Endothelial cell of umbilical vein (primary cell): ENCODE data around the gene LMNA. TPM values are rescaled to one million over a fixed set of nuclear protein-coding genes. Genes with fewer than 3 reads are reported as not detected.

Experiments used
- BruUV-seq: library from RNA; stranded (reverse); fragments of 400-500 nt; replicated peaks from 2 replicates; lab custom pipeline; 2021; lab: Mats Ljungman, UMichigan
- CTCF ChIA-PET: fragments of 300-600, 350-600 bp; sonication (Branson Sonifier 250); formaldehyde crosslinking; loops from one replicate; lab custom pipeline; 2021; ENCODE audit warnings: antibody characterized with exemption, inconsistent platforms; lab: Charles Lee
- POLR2A ChIA-PET: fragments of 300-600, 350-600 bp; sonication (Branson Sonifier 250); formaldehyde crosslinking; loops from one replicate; lab custom pipeline; 2021; ENCODE audit warnings: antibody characterized with exemption, inconsistent platforms; lab: Charles Lee
- DNase-seq: peaks from one replicate; pipeline ENCODE4 v3.0.0-alpha.2; 2011; ENCODE audit warnings: low read depth, low spot score
- FAIRE-seq: peaks from 2 replicates; lab custom pipeline; 2011; peaks lifted over from hg19 to GRCh38; lab: Jason Lieb, UNC
- H2AFZ ChIP-seq: 2 replicates; pipeline ENCODE4 v1.6.0; 2012; ENCODE audit warnings: low read depth, low read length, control low read depth, inconsistent platforms
- H3K27ac ChIP-seq: 2 replicates; pipeline ENCODE4 v1.5.1; 2011; ENCODE audit warnings: low read depth, mild to moderate bottlenecking, control low read depth, low read length, moderate library complexity; ENCODE audit not compliant: insufficient read depth
- H3K27me3 ChIP-seq, 2 experiments: 2 replicates each; pipeline versions ENCODE4 v1.6.0 to v1.6.1; 2011; ENCODE audit warnings: low read length in 2 of 2, mixed read lengths in 1 of 2; ENCODE audit not compliant: control insufficient read depth in 2 of 2, insufficient read depth in 2 of 2
- H3K36me3 ChIP-seq, 2 experiments: 2 replicates in 1 of 2; 3 replicates in 1 of 2; pipeline ENCODE4 v1.5.1; 2011; ENCODE audit warnings: low read length in 2 of 2, mild to moderate bottlenecking in 1 of 2, moderate library complexity in 1 of 2; ENCODE audit not compliant: control insufficient read depth in 2 of 2, insufficient read depth in 2 of 2; ENCODE audit errors: extremely low read depth in 1 of 2
- H3K4me1 ChIP-seq: 3 replicates; pipeline ENCODE4 v1.5.1; 2011; ENCODE audit warnings: mild to moderate bottlenecking, low read length; ENCODE audit not compliant: control insufficient read depth, insufficient read depth; ENCODE audit errors: extremely low read depth
- H3K4me2 ChIP-seq: 2 replicates; pipeline ENCODE4 v1.6.1; 2011; ENCODE audit warnings: low read length, control low read depth, mixed read lengths; ENCODE audit not compliant: insufficient read depth
- H3K4me3 ChIP-seq, 3 experiments: fragments of 200-600 bp in 1 of 3; sonication (generic), shearing (Covaris generic) in 1 of 3; replicated peaks in 1 of 3; 2 replicates each; pipeline ENCODE4 v1.5.1; 2011 to 2016; ENCODE audit warnings: control low read depth in 3 of 3, low read length in 3 of 3, mild to moderate bottlenecking in 2 of 3, inconsistent platforms in 1 of 3, low read depth in 1 of 3, moderate library complexity in 1 of 3; ENCODE audit not compliant: insufficient read depth in 1 of 3
- H3K79me2 ChIP-seq: 2 replicates; pipeline ENCODE4 v1.6.0; 2012; ENCODE audit warnings: low read length, inconsistent platforms; ENCODE audit not compliant: control insufficient read depth, insufficient read depth
- H3K9ac ChIP-seq: replicated peaks from 2 replicates; pipeline ENCODE3; 2011; ENCODE audit warnings: low read length, control low read depth; ENCODE audit not compliant: insufficient read depth; ENCODE audit errors: extremely low read depth
- H3K9me1 ChIP-seq: replicated peaks from 3 replicates; pipeline ENCODE4 v1.6.0; 2011; ENCODE audit warnings: mild to moderate bottlenecking, low read length; ENCODE audit not compliant: control insufficient read depth, insufficient read depth; ENCODE audit errors: extremely low read depth
- H3K9me3 ChIP-seq: replicated peaks from 2 replicates; pipeline ENCODE4 v1.5.1; 2012; ENCODE audit warnings: low read length, inconsistent platforms; ENCODE audit not compliant: control insufficient read depth, insufficient read depth
- H4K20me1 ChIP-seq: replicated peaks from 2 replicates; pipeline ENCODE3; 2011; ENCODE audit warnings: mild to moderate bottlenecking, low read length; ENCODE audit not compliant: control insufficient read depth, insufficient read depth; ENCODE audit errors: extremely low read depth
- EZH2 ChIP-seq: IDR thresholded peaks from 2 replicates; pipeline ENCODE4 v1.6.1; 2012; ENCODE audit warnings: borderline replicate concordance, low read depth, mild to moderate bottlenecking, moderate library complexity, low read length, inconsistent platforms; ENCODE audit not compliant: severe bottlenecking
- FOS ChIP-seq: IDR thresholded peaks from 2 replicates; pipeline ENCODE4 v1.6.1; 2011; ENCODE audit warnings: mild to moderate bottlenecking, low read length, moderate library complexity, borderline replicate concordance; ENCODE audit not compliant: insufficient read depth
- GATA2 ChIP-seq: IDR thresholded peaks from 2 replicates; pipeline ENCODE4 v1.7.0; 2011; ENCODE audit warnings: low read depth, mild to moderate bottlenecking, moderate library complexity, mixed read lengths, low read length; ENCODE audit not compliant: insufficient read length, insufficient read depth
- JUN ChIP-seq: IDR thresholded peaks from 2 replicates; pipeline ENCODE4 v1.6.1; 2011; ENCODE audit warnings: borderline replicate concordance, low read depth; ENCODE audit not compliant: insufficient read length, insufficient read depth
- POLR2AphosphoS5 ChIP-seq: IDR thresholded peaks from 2 replicates; pipeline ENCODE4 v1.6.1; 2012; ENCODE audit warnings: low read depth, mild to moderate bottlenecking, control low read depth, low read length, moderate library complexity; ENCODE audit not compliant: insufficient read depth
- dilution Hi-C: fragments of 300-500 bp; cut with MboI; formaldehyde crosslinking; loops from one replicate; pipeline ENCODE4 v1.15.0; 2019; ENCODE audit warnings: low sequenced_read_pairs; ENCODE audit not compliant: extremely low pct_ligation_motif_present
- intact Hi-C: fragments of 100-400 bp; cut with micrococcal nuclease; formaldehyde crosslinking; loops from one replicate; pipeline ENCODE4 v1.10.0; 2022
- polyA plus RNA-seq, 4 experiments: library from polyadenylated mRNA; depleted of rRNA in 3 of 4; stranded (reverse) in 3 of 4; unstranded in 1 of 4; fragments of >200 nt; gene quantifications; 2 replicates each; pipeline versions ENCODE4 v1.2.1 to v1.2.3, GENCODE V29; 2011 to 2012; ENCODE audit warnings: missing spikeins in 1 of 4
- total RNA-seq: library from RNA; stranded (reverse); gene quantifications from 2 replicates; pipeline ENCODE4 v1.2.3, GENCODE V29; 2021
- TF ChIP-seq, protein P1 (sequence below): IDR thresholded peaks from 2 replicates; pipeline ENCODE4 v1.6.1; 2011; ENCODE audit not compliant: insufficient read depth, insufficient read length

Gene LMNA
- total and polyA plus RNA-seq, 2 donors (not counting 3 experiments of a cell fraction or from before 2014, with no cell fraction given) = 371 to 742 TPM

DNA sequence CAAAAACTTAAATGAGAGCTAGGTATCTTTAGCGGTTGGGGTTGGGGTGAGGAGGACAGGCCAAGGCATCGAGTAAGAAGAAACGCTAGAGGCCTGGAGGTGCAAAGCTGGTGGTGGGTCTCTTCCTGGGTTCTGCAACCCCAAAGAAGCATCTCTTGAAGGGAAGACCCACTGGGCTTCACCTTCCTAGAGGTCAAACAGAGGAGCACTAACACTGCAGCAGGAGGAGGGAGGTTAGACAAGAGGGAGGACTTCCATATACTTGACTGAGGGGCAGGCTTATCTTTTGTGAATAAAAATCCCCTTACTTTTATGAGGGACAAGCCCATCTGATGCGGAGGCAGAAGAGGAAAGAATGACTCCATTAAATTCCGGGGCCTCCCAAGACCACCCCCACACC, 34.7 kb upstream of the LMNA start:
- dilution Hi-C loops (no loop called here), intact Hi-C loops (loop anchor here (10.0 kb wide), 1 partner anchor 255 kb away; the partner anchor contains the start of genes CCT3 and TSACC)
- POLR2A ChIA-PET = no interaction called here
- Histone ChIP-seq H3K4me3 (peak overlapping the region in 2 of 3 experiments; percentile 88 to 97), H2AFZ (no peak overlapping the region), H3K4me1 (peaks cover 18% of the 10 kb centered on the region), H3K27me3 (no peaks in the 10 kb centered on the region), H3K9ac (peak overlapping the region; percentile 70), H4K20me1 (no peaks in the 10 kb centered on the region), H3K27ac (no peak overlapping the region), H3K79me2 (peaks cover 46% of the 10 kb centered on the region), H3K4me2 (peak overlapping the region; percentile 76), H3K36me3 (peaks cover 8 to 29% of the 10 kb centered on the region in 2 experiments), H3K9me3 (no peaks in the 10 kb centered on the region), H3K9me1 (no peaks in the 10 kb centered on the region)
- CTCF ChIA-PET = interaction anchor here (1.0 to 2.5 kb wide), 2 partner anchors 13 to 17 kb away, joined by 3 to 9 read pairs; no protein-coding TSS in a partner anchor
- TF ChIP-seq, protein P1, sequence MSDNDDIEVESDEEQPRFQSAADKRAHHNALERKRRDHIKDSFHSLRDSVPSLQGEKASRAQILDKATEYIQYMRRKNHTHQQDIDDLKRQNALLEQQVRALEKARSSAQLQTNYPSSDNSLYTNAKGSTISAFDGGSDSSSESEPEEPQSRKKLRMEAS = no peak
- TF ChIP-seq EZH2 (no peak), POLR2AphosphoS5 (no peak), GATA2 (no peak)
- DNase-seq (no peak), FAIRE-seq (no peak)
- no TSS peak for BruUV-seq

DNA sequence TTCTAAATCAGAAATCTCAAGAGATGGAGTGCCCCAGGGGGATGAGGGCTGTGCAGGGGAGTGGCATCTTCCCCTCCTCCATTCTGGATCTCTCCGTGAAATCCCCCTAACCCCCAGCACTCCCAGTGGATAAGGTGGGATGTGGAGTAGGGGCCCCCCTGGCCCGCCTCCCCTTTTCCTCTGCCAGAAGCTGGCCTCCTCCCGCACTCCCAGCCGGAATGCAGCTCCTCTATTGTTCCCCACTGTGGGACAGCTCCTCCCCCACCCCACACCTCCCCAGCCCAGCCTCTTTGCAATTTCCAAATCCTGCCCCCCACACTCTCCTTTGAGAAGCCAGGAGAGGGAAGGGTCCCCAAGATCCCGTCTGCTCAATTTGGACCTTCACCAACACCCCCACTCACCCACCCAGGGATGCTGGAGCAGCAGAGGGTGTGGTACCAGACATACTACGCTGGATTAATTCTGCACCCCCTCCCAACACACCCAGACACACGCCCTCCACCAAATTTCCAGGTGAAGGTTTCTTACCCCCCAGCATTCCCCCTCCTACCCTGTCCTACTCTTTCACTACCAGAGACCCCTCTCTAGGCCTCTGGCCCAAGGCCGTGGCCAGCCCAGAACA, 34.2 kb upstream of the LMNA start:
- H3K79me2 ChIP-seq = peaks cover 46% of the 10 kb centered on the region

More for the DNA sequence above, 34.2 kb upstream of the LMNA start:
- Histone ChIP-seq H4K20me1 (no peaks in the 10 kb centered on the region), H3K4me3 (peak overlapping the region; percentile 88 to 97 (median 91)), H3K4me2 (peak overlapping the region; percentile 76), H3K27me3 (no peaks in the 10 kb centered on the region), H3K9me1 (no peaks in the 10 kb centered on the region), H3K36me3 (peaks cover 8 to 24% of the 10 kb centered on the region in 2 experiments), H3K9ac (peak overlapping the region; percentile 70), H3K4me1 (peaks cover 18% of the 10 kb centered on the region), H2AFZ (no peak overlapping the region), H3K9me3 (no peaks in the 10 kb centered on the region), H3K27ac (no peak overlapping the region)
- DNase-seq (no peak), FAIRE-seq (no peak)
- CTCF ChIA-PET = interaction anchor here (2.5 kb wide), 1 partner anchor 14 kb away, joined by 9 read pairs; no protein-coding TSS in a partner anchor
- POLR2A ChIA-PET = no interaction called here
- BruUV-seq = no TSS peak
- dilution Hi-C loops = no loop called here
- intact Hi-C loops = loop anchor here (10.0 kb wide), 1 partner anchor 254 kb away; the partner anchor contains the start of genes CCT3 and TSACC
- TF ChIP-seq, protein P1 = no peak
- no peak for TF ChIP-seq JUN
- no peak for TF ChIP-seq FOS
